Endothelial cell (in vitro differentiated cells): Measurements from ENCODE around the gene MFN2. TPM values are rescaled to one million over a fixed set of nuclear protein-coding genes. Genes with fewer than 3 reads are reported as not detected.

Experiments
- DNase-seq: peaks from one replicate; pipeline ENCODE4 v3.0.0; 2021; ENCODE audit warnings: low spot score
- H3K27ac Mint-ChIP-seq: one replicate; pipeline ENCODE4 v1.8.0; 2021; ENCODE audit warnings: mixed read lengths, inconsistent platforms; ENCODE audit not compliant: unreplicated experiment
- H3K27me3 Mint-ChIP-seq: one replicate; pipeline ENCODE4 v1.8.0; 2021; ENCODE audit warnings: mild to moderate bottlenecking, moderate library complexity, mixed read lengths, inconsistent platforms; ENCODE audit not compliant: unreplicated experiment
- H3K36me3 Mint-ChIP-seq: one replicate; pipeline ENCODE4 v1.8.0; 2021; ENCODE audit warnings: mild to moderate bottlenecking, low read depth, mixed read lengths, inconsistent platforms; ENCODE audit not compliant: unreplicated experiment
- H3K4me1 Mint-ChIP-seq: one replicate; pipeline ENCODE4 v1.8.0; 2021; ENCODE audit warnings: mild to moderate bottlenecking, mixed read lengths, inconsistent platforms; ENCODE audit not compliant: unreplicated experiment
- H3K4me3 Mint-ChIP-seq: one replicate; pipeline ENCODE4 v1.8.0; 2021; ENCODE audit warnings: mild to moderate bottlenecking, mixed read lengths, inconsistent platforms; ENCODE audit not compliant: unreplicated experiment
- H3K9me3 Mint-ChIP-seq: one replicate; pipeline ENCODE4 v1.8.0; 2021; ENCODE audit warnings: mixed read lengths, inconsistent platforms; ENCODE audit not compliant: unreplicated experiment
- total RNA-seq: library from RNA; stranded (reverse); fragmentation: NEBNext Ultra II Directional; extraction: Animal tissue kit (Norgen Biotek cat#: 25700); gene quantifications from one replicate; pipeline ENCODE4 v1.2.1, GENCODE V29; 2021; ENCODE audit not compliant: unreplicated experiment
- TF ChIP-seq, protein P1 (sequence below): fragments of 200-600 bp; sonication (generic); IDR thresholded peaks from one replicate; pipeline ENCODE4 v1.5.0; 2021; ENCODE audit warnings: antibody characterized with exemption; ENCODE audit not compliant: unreplicated experiment

The MFN2 gene
- total RNA-seq, 1 donor from 2014 or later = 59.4 TPM

DNA sequence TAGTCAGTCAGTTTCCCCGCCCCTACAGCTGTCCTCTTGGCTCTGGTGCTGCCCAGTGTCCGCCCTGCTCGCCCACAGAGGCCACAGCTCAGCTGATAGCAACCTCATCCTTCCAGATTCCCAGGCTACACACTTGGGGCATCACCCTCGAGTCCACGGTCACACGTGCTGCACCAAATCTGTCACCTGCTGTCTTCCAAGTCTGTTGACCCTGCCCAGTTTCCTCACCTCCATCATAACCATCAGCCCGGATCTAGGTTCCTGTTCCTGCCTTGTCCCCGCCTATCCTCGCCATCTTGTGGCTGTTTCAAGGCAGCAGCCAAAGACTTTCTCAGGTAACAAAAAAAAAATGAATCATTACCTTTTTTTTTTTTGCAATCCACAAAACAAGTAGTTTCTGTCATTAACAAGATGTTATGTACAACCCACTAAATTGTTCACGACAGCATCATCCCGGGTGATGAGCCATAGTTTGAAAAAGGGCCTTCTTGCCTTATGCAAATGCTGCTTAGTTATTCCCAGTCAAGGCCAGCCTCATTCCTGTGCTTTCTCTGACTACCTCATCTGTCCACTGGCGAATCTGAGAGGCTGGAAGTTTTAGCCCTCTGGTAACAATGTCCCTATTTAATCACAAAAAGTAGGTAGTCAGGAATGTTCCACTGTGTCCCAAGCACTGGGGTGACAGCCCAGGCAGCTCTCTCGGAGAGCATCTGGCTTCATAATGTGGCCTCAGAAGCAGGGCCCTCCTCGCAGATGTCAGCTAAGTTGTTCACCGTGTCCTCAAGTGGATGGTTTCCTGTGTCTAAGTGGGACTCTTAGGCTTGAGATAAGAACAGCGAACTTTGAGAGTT lies 34.1 kb downstream of the MFN2 start:
- H3K4me1 Mint-ChIP-seq = no peaks in the 10 kb centered on the region
- DNase-seq = no peak
- peaks cover 7% of the 10 kb centered on the region for H3K27me3 Mint-ChIP-seq
- TF ChIP-seq, protein P1, sequence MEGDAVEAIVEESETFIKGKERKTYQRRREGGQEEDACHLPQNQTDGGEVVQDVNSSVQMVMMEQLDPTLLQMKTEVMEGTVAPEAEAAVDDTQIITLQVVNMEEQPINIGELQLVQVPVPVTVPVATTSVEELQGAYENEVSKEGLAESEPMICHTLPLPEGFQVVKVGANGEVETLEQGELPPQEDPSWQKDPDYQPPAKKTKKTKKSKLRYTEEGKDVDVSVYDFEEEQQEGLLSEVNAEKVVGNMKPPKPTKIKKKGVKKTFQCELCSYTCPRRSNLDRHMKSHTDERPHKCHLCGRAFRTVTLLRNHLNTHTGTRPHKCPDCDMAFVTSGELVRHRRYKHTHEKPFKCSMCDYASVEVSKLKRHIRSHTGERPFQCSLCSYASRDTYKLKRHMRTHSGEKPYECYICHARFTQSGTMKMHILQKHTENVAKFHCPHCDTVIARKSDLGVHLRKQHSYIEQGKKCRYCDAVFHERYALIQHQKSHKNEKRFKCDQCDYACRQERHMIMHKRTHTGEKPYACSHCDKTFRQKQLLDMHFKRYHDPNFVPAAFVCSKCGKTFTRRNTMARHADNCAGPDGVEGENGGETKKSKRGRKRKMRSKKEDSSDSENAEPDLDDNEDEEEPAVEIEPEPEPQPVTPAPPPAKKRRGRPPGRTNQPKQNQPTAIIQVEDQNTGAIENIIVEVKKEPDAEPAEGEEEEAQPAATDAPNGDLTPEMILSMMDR = no peak
- no peak overlapping the region for H3K4me3 Mint-ChIP-seq
- H3K27ac Mint-ChIP-seq = peak overlapping the region; percentile 5
- H3K9me3 Mint-ChIP-seq = no peaks in the 10 kb centered on the region
- peaks cover 31% of the 10 kb centered on the region for H3K36me3 Mint-ChIP-seq

DNA sequence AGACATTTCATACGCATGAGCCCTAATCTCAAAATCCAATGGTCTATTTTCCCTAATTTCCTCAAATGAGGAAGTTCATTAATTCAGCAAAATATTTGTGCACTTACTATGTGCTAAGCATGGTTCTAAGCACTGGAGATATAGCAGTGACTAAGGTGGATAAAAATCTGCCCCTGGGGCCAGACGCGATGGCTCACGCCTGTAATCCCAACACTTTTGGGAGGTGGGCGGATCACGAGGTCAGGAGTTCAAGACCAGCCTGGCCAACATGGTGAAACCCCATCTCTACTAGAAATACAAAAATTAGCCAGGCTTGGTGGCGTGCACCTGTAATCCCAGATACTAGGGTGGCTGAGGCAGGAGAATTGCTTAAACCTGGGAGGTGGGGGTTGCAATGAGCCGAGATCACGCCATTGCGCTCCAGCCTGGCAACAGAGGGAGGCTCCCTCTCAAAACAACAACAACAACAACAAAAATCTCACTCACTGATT lies 34.8 kb downstream of the MFN2 start:
- Mint-ChIP-seq H3K27me3 (peaks cover 7% of the 10 kb centered on the region), H3K4me3 (no peak overlapping the region)

DNA sequence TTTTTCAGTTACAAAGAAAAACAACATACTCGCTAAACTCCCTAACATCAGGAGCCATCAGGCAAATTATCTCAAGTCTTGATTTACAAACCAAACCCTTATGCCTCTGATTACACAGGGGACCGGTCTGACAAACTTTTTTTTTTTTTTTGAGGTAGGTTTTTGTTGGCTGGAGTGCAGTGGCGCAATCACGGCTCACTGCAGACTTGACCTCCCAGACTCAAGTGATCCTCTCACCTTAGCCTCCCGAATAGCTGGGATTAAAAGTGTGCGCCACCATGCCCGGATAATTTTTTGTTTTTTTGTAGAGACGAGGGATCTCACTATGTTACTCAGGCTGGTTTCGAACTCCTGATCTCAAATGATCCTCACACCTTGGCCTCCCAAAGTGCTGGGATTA lies 35.3 kb downstream of the MFN2 start:
- DNase-seq = no peak
- Mint-ChIP-seq H3K9me3 (no peaks in the 10 kb centered on the region), H3K36me3 (peaks cover 23% of the 10 kb centered on the region), H3K4me3 (no peak overlapping the region), H3K27ac (no peak overlapping the region), H3K4me1 (no peaks in the 10 kb centered on the region), H3K27me3 (peaks cover 7% of the 10 kb centered on the region)
- TF ChIP-seq, protein P1 = no peak

More for the DNA sequence above, 34.8 kb downstream of the MFN2 start:
- H3K27ac Mint-ChIP-seq = no peak overlapping the region
- H3K4me1 Mint-ChIP-seq = no peaks in the 10 kb centered on the region
- no peak for DNase-seq
- TF ChIP-seq, protein P1 = no peak
- peaks cover 26% of the 10 kb centered on the region for H3K36me3 Mint-ChIP-seq
- H3K9me3 Mint-ChIP-seq = no peaks in the 10 kb centered on the region

DNA sequence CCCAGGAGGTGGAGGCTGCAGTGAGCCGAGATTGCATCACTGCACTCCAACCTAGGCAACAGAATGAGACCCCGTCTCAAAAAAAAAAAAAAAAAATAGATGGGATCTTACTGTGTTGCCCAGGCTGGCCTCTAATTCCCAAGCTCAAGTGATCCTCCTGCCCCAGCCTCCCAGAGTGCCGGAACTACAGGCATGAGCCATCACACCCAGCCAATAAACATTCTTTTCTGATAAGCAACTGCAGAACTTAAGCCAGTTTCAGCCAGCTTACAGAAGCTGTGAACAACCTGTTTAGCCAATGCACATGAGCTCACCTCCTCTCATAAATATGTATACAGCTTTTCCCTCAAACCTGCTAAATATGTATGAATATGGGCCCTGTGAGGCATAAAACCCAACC lies 35.9 kb downstream of the MFN2 start:
- no peaks in the 10 kb centered on the region for H3K9me3 Mint-ChIP-seq
- peaks cover 7% of the 10 kb centered on the region for H3K27me3 Mint-ChIP-seq
- no peak for DNase-seq
- H3K27ac Mint-ChIP-seq = no peak overlapping the region
- TF ChIP-seq, protein P1 = no peak
- H3K4me1 Mint-ChIP-seq = no peaks in the 10 kb centered on the region
- peaks cover 20% of the 10 kb centered on the region for H3K36me3 Mint-ChIP-seq
- H3K4me3 Mint-ChIP-seq = no peak overlapping the region

DNA sequence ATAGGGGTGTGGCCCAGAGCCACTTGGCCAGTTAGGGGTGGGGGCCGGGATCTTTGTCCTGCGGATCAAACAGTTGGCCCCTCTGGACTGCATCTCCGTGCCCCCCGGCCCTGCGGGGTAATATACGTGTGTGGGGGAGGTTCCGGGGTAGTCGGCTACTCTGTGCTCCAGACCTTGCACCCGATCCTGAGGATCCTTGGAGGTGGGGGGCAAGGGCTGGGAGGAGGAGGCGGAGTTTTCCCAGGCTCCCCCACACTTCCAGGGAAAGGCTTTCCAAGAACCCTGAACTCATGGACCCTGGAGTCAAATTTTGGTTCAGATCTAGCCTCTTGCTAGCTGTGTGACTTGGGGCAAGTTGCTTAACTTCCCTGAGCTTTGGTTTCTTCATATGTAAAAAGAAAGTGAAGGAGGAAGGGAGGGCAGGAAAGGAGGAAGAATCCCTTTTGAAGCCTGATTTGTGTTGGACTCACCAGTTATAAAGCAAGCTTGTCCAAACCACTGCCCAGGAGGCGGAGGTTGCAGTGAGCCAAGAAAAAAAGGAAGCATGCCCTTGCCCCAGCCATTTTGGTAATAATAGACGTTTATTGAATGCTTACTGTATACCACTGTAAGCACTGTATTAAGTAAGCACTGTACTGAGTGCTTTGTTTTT lies 39.7 kb downstream of the MFN2 start:
- Mint-ChIP-seq H3K27ac (peak overlapping the region; percentile 24), H3K4me3 (peak overlapping the region; percentile 84), H3K4me1 (no peaks in the 10 kb centered on the region), H3K36me3 (peaks cover 10% of the 10 kb centered on the region), H3K9me3 (no peaks in the 10 kb centered on the region), H3K27me3 (no peaks in the 10 kb centered on the region)
- no peak for DNase-seq
- TF ChIP-seq, protein P1 = no peak
